GM04503 (cell line): ENCODE results near the gene KCTD18.

ENCODE experiments used
- DNase-seq: peaks from one replicate; pipeline ENCODE4 v3.0.0-alpha.2; 2012; ENCODE audit warnings: low read depth

KCTD18 gene

DNA sequence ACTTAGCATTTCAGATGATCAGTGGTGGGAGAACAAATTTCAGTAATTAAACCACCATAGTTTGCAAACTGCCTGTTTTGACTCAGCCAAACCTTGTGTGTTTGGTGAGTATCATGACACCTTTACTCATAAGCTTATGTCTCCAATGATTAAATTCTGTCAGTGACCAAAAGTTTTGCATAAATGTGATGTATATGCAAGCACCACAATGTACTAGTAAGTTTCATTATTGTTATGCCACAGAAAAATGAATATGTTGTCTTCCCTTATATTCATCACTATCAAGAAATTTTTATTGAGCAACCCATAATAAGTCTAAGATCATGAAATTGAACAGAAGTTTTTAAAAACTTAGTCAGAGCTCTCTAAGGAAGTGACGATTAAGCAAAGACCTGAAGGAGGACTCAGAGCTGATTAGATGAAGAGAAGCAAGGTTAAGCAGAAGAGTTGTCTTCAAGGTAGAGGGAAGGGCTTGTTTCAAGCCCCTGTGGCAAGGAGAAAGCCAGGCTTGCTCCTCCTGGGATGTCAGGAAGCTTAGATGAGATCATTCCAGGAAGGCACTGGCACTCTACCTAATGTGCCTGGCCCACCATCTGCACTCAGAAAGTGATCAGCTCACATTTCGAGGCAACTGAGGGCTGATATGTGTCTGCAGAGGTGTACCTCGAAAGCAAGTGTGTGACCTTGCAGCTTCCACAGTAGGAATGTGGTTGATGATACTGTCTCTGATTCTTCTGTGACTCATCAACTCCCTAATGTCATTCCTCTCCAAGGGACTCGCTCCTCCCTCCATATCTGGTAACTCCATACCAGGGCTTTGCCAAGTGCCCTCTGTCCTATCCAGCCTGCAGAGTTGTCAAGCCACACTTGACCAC lies 54.7 kb downstream of the KCTD18 start:
- DNase-seq: peak; percentile 35

DNA sequence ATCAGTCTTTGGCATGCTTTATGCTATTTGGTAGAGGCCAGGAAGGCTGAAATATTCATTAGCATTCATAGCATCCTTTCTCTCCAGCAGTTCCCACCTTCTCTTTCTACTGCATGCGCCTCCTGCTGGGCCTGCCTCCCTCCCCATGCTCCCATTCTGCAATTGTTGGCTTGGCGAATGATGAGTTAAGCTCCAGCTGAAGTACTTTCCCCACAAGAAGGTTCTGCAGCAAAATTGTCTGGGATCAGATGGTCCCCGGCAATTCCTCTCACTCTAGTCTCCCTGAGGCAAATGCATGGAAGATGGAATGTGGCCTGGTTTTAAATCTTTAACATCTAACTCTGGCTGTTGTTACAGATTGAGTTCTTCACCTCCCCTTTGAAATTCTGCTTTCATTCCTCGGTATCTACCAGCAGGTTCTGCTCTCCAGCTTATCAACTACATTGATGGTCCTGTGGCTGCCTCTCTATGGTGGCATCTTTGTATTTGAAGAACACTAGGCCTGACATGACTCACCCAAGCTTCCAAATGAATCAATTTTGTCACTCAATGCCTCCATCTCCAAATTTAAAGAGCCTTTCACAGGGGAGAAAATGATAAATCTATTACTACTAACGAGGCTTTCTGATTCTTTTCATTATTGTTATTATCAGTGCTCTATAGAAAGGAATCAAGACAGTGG lies 55.9 kb downstream of the KCTD18 start:
- DNase-seq: no peak

DNA sequence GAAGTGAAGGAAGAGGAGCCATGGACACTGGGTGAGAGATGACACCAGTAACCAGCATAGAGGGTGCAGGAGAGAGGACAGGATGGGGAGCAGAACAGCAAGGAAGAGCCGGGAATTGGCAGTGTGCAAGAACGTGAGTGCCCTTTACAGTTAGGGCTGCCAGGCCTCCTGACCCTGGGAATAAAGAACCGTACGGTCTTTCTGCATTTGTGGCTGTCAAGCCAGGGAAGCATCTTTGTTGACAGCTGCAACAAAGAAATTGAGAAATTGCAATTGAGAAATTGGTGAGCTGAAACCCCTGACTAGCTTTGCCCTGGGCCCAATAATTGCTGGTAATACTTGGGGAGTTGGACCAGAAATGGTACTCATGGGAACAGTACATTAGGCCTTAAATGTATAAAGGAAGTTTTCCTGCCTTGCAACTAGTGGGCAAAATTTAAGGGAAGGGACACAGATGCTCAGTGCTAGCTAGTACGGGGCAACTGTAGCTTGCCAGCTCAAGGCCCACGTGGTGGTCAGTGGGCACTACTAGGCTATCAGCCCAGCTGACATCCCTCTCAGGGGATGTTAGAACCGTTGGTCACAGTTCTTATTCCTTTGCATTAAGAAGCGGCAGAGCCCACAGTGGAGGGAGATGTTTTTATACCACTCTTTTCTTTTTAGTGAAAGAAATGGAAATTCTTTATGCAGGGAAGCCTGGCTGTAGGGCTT lies 56.6 kb downstream of the KCTD18 start:
- DNase-seq: no peak

DNA sequence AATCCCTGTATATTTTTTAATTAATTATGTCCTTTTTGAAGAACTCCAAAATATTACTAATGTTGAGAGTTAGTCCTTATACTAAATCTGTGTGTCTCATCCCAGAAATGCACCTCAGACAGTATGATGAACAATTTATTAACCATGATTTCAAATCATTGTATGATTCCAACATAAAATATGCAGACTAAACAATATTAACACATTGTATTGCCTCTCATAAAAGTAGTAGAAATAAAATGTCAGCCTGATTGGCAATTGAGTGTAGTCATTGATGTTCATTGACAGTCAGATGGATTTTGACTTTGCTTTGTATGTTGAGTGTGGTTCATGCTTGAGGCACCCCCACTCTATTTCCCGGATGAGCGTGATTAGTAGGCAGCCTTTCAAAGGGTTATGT lies 57.5 kb downstream of the KCTD18 start:
- no peak for DNase-seq

DNA sequence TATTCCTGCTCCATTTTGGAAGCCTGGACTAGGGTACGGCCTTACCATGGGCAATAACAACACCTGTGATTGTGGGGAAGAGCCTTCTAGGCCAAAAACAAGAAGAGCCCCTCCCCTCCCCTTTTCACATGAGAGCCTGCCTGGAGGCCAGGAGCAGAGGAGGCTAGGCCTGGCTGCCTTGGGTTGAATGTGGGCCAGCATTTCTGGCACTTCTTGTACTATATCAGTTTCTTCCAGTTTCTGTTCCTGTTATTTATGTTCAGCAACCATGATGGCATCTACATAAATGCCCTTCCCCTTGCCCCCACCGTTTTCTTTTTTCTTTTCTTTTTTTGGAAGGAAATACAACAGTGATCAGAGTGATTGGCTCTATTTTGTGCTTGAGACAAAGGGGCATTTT lies 58.4 kb downstream of the KCTD18 start:
- DNase-seq: no peak

DNA sequence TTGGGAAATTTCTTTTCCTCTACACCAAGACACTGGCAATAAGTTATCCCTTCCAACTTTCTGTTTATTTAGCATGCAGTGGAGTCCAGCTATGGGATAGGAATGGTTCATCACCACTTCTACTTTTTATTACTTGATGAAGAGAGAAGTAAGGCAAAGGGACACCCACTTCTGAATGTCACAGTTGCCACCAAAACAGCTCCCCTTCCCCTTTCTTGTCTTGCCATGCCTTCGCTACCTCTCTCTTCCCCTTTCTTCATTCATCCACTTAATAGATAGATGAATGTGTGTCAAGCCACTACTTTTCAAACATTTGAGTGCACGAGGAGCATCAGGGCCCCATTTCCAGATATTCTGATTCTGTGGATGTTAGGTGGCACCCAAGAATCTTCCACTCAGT lies 59.6 kb downstream of the KCTD18 start:
- no peak for DNase-seq

DNA sequence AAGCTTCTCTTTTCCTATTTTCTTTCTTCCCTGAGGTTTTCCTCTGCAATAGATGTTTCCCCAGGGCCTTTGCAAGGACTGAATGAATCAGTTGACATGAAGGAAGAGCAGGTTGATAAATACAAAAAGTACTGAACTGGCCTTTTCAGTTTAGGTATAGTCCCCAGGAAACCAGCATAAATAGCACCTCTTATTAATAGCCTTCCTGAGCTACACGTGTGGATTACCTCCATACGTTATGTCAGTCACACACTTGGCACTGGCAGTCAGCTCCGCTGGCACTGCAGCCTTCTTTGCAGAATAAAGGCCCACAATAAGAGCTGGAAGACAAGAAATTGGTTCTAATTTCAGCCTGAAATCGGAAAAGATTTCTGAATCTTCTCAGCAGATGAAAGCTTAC lies 60.7 kb downstream of the KCTD18 start:
- DNase-seq: no peak

DNA sequence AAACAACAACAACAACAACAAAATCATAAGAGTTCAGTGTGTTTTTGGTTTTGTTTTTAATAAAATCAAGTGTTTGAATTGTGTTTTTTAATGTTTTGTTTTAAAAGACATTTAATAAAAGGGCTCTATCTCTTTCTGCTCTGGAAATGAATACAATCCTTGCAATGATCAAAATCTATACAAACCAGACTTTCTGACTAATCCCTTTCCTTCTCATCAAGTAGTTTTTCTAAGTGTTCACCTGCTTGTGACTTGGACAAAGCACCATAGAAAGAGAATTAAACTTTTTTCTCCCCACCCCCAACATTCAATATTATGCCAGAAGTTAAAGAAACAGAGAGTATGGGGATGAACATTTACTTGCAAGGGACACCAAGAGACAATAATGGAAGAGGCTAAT lies 61.4 kb downstream of the KCTD18 start:
- no peak for DNase-seq

DNA sequence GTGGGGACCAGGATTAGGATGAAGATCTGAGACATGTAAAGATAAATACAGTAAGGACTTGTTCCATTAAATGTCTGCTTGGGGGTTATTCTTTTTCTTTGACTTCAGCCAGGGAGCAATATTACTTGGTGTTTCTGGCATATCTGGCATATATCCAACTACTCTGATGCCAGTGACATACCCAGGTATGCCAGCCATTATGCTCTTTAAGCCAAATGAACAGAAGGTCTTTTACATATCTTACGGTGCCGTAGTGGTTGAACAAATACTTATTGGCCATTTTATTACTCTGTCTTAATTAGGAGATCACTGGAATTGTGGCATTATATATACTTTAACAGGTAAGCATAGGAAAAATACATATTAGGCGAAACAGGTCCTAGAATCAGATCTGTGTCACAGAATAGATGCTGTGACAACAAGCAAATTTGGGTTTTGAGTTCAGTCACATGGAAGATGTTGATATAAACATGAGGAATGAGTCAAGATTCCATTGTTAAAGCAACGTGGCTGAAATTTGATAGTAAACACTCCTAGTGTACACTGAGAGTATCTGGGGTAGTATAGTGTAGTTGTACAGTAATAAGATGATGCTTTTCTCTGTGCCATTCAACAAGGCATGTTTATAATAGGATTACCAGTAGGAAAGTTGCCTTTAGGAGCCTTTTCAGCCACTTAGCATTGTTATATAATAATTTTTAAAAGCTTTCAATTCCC lies 62.6 kb downstream of the KCTD18 start:
- DNase-seq: no peak

DNA sequence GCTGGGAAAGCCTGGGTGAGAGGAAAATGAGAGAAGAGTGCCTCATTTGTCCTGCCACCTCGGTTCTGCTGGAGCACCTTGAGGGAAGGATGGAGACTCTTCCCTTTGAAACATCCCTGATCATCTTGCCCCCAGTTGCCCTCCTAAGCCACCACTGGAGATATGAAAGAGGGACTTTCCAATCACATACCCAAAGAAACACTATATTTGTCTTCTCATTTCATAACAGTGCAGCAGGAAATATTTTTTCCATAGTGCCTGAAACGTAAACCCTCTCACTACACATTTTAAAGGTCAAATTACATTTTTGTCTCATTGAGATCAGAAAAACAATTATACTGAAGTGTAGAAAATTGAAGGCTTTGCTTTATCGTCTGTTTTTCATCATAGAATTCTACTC lies 63.3 kb downstream of the KCTD18 start:
- no peak for DNase-seq

DNA sequence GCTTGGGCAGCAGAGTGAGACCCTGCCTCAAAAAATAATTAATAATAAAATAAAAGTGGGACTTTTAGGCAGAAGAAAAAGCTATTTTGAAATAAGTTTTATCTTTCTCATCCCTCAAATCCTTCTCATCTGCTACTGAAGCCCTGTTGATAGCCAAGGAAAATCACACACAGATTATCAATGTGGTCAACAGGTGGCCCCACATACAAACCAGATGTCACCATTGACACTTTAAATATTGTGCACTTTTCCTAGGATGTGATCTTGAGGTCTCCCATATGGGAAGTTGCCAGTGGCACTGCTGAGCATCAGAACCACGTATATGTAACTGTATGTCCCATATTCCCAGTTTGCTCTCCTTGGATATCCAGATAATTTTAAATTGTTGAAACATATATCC lies 64.6 kb downstream of the KCTD18 start:
- no peak for DNase-seq

DNA sequence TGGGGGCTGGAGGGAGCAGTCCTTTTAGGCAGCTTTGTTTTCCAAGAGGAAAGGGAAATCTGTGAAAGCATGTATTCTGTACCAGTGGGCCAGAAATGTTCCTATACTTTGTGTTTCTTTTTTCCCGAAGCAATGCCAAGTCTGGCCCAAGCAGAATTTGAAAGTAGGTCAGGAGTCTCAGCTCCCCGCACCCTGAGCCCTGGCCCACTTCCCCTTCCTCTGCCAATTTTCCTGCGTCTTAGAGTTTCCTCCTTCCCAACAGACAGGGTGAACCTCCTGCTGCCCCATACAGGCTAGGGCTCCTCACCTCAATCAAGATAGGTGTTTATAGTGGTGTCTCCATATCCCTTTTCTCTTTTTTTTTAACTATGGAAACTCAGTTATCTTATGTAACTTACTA lies 65.3 kb downstream of the KCTD18 start:
- no peak for DNase-seq

DNA sequence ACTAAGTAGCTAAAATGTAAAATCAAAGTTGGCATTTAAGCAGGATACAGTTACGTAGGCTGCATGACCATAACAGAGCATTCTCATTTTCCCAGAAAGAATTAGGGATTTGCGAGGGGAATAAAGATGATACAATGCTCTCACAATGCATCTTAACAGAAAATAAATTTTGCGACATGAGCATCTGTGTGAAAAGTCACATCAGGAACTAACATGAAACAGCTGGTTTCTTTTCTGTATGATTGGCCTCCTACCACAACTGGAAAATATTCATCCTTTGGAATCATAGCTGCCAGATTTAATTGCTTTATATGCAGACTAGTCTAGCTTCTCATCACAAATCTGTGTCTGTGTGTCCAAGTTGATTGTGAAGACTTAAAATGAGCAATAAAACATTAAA lies 66.0 kb downstream of the KCTD18 start:
- no peak for DNase-seq

DNA sequence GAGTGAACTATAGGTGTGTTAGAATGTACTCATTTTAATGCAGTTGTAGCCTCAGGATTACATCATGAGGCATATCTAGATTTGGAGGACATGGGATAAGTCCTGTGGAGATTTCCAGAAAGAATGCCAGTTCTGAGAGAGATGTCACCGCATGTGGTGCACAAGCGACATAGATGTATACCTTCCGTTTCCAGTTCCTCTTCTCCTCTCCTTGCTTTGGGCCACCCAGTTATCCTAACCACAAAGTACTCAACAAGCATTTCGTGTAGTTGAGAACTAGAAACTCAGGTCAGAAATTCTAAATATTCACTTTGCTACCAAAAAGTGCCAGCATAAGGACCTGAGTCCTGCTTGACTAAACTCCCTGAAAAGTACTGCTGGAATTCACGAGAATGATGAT lies 66.5 kb downstream of the KCTD18 start:
- no peak for DNase-seq

DNA sequence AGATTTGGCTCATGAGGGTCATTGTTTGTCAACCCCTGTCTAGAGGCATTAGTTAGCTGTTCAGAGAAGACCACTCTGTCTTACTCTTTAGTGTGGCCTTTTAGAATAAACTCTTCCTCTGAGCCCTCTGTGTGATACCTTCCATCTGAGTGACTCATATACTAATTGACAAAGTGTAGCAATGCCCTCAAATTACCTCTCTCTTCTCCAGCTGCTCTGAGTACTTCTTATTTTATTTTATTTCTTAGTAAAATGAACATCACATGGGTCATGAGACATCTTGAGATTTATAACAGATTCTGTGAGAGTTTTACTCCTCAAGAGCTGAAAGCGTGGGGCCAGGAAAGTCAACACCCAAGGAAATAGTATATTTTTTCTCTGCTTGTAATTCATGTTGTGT lies 67.4 kb downstream of the KCTD18 start:
- DNase-seq: peak; percentile 55

DNA sequence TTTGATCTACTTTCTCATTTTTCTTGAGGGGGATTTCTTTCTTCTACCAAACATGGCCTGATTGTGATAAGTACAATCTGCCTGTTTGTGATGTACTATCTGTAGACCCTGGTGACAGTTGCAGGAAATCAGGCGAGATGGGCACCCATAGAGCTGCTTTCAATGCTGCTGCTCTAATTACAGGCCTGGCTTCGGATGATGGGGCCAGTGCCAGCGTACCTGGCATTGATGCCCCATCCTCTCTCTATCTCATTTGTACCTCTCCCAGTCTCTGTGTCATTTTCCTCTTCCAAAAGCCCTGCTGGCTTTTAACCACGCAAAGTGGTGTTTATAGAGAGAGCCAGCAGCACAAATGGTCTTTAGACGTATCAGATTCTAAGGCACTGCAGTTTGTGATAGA lies 69.9 kb downstream of the KCTD18 start:
- no peak for DNase-seq
